GM23338 (cell line): ENCODE data around the gene GCC1. TPM values are rescaled to one million over a fixed set of nuclear protein-coding genes. Genes with fewer than 3 reads are reported as not detected.

Experiments used
- ATAC-seq: fragments of 200-7000 bp; cut with Tn5 transposase; 3 replicates; pipeline ENCODE4 v1.9.1; 2020
- DNase-seq: peaks from one replicate; pipeline ENCODE4 v3.0.0-alpha.2; 2015; ENCODE audit warnings: low spot score
- H2AFZ ChIP-seq: fragments of 200-600 bp; sonication (generic); 2 replicates; pipeline ENCODE4 v1.8.0; 2016; ENCODE audit warnings: antibody characterized with exemption, mild to moderate bottlenecking, moderate library complexity
- H3F3A ChIP-seq: fragments of 200-600 bp; sonication (generic); replicated peaks from 2 replicates; pipeline ENCODE4 v1.8.0; 2017; ENCODE audit warnings: antibody characterized with exemption, mixed run types, low read depth
- H3K27ac ChIP-seq: fragments of 200-600 bp; sonication (generic); 2 replicates; pipeline ENCODE4 v1.6.1; 2016; ENCODE audit warnings: low read depth
- H3K27me3 ChIP-seq: fragments of 200-600 bp; sonication (generic); 2 replicates; pipeline ENCODE4 v1.8.0; 2016; ENCODE audit warnings: mild to moderate bottlenecking, mixed run types, moderate library complexity; ENCODE audit not compliant: insufficient read depth
- H3K36me3 ChIP-seq: fragments of 200-600 bp; sonication (generic); 2 replicates; pipeline ENCODE4 v1.8.0; 2016; ENCODE audit warnings: mild to moderate bottlenecking; ENCODE audit not compliant: insufficient read depth
- H3K4me1 ChIP-seq: fragments of 200-600 bp; sonication (generic); 2 replicates; pipeline ENCODE4 v1.8.0; 2016; ENCODE audit warnings: mild to moderate bottlenecking, moderate library complexity; ENCODE audit not compliant: insufficient read depth
- H3K4me2 ChIP-seq: fragments of 200-600 bp; sonication (generic); 2 replicates; pipeline ENCODE4 v1.7.1; 2017; ENCODE audit warnings: mixed run types
- H3K4me3 ChIP-seq: fragments of 200-600 bp; sonication (generic); 2 replicates; pipeline ENCODE4 v1.6.1; 2016; ENCODE audit warnings: mixed run types
- H3K79me2 ChIP-seq: fragments of 200-600 bp; sonication (generic); replicated peaks from 2 replicates; pipeline ENCODE4 v1.8.0; 2017; ENCODE audit warnings: mild to moderate bottlenecking; ENCODE audit not compliant: insufficient read depth
- H3K9me2 ChIP-seq: fragments of 200-600 bp; sonication (generic); 2 replicates; pipeline ENCODE4 v1.8.0; 2017; ENCODE audit not compliant: insufficient read depth
- H4K20me1 ChIP-seq: fragments of 200-600 bp; sonication (generic); replicated peaks from 2 replicates; pipeline ENCODE4 v1.8.0; 2017; ENCODE audit warnings: mild to moderate bottlenecking; ENCODE audit not compliant: insufficient read depth
- H3K27ac Mint-ChIP-seq: 2 replicates; pipeline ENCODE4 v1.8.0; 2020; ENCODE audit warnings: inconsistent platforms, mild to moderate bottlenecking, moderate library complexity, mixed read lengths
- H3K27me3 Mint-ChIP-seq: 3 replicates; pipeline ENCODE4 v1.8.0; 2022; ENCODE audit warnings: low read depth, mild to moderate bottlenecking, moderate library complexity, mixed read lengths, inconsistent platforms; ENCODE audit not compliant: insufficient read depth, poor library complexity
- H3K36me3 Mint-ChIP-seq: 3 replicates; pipeline ENCODE4 v1.8.0; 2021; ENCODE audit warnings: low read depth, mild to moderate bottlenecking, inconsistent platforms, moderate library complexity, mixed read lengths
- H3K4me1 Mint-ChIP-seq: 3 replicates; pipeline ENCODE4 v1.8.0; 2020; ENCODE audit warnings: mild to moderate bottlenecking, inconsistent platforms, mixed read lengths
- H3K4me3 Mint-ChIP-seq: 3 replicates; pipeline ENCODE4 v1.8.0; 2021; ENCODE audit warnings: moderate library complexity, mild to moderate bottlenecking, inconsistent platforms, mixed read lengths
- H3K9me3 Mint-ChIP-seq: 3 replicates; pipeline ENCODE4 v1.8.0; 2020; ENCODE audit warnings: moderate library complexity, mild to moderate bottlenecking, inconsistent platforms, mixed read lengths
- CTCF ChIP-seq, 2 experiments: fragments of 200-600 bp in 1 of 2; sonication (generic) in 1 of 2; conservative IDR thresholded peaks; 2 replicates each; pipeline versions ENCODE4 v1.5.1 to v1.6.1; 2016 to 2017; ENCODE audit warnings: antibody characterized with exemption in 2 of 2, low read depth in 2 of 2, mild to moderate bottlenecking in 2 of 2, moderate library complexity in 1 of 2
- JUNB ChIP-seq: IDR thresholded peaks from one replicate; pipeline ENCODE4 v1.6.1; 2016; ENCODE audit warnings: antibody characterized with exemption; ENCODE audit not compliant: unreplicated experiment
- NANOG ChIP-seq: IDR thresholded peaks from 2 replicates; pipeline ENCODE4 v1.6.1; 2016; ENCODE audit warnings: antibody characterized with exemption, borderline replicate concordance
- POLR2AphosphoS5 ChIP-seq: IDR thresholded peaks from 2 replicates; pipeline ENCODE4 v1.6.1; 2016; ENCODE audit warnings: antibody characterized with exemption, low read depth
- STAT1 ChIP-seq: IDR thresholded peaks from one replicate; pipeline ENCODE4 v1.6.1; 2016; ENCODE audit warnings: antibody characterized with exemption; ENCODE audit not compliant: unreplicated experiment
- ZNF114 ChIP-seq: fragments of 250-450 bp; sonication (Bioruptor Pico); IDR thresholded peaks from 2 replicates; pipeline ENCODE4 v1.5.0; 2020; ENCODE audit warnings: mild to moderate bottlenecking, moderate library complexity
- ZNF331 ChIP-seq: fragments of 250-450 bp; sonication (Bioruptor Pico); IDR thresholded peaks from 2 replicates; pipeline ENCODE4 v1.5.0; 2020; ENCODE audit warnings: low read depth, mild to moderate bottlenecking, moderate library complexity
- ZNF462 ChIP-seq: fragments of 250-450 bp; sonication (Bioruptor Pico); IDR thresholded peaks from 2 replicates; pipeline ENCODE4 v1.5.0; 2020; ENCODE audit warnings: mild to moderate bottlenecking, moderate library complexity
- polyA plus RNA-seq: library from polyadenylated mRNA; unstranded; fragments of >200 nt; fragmentation: Nextera tagmentation; extraction: Ambion mirVana; gene quantifications from 2 replicates; pipeline ENCODE4 v1.2.1, GENCODE V29; 2016
- total RNA-seq: library from RNA; depleted of rRNA; stranded (reverse); fragments of >200 nt; shearing (Covaris generic); gene quantifications from 2 replicates; pipeline ENCODE4 v1.2.3, GENCODE V29; 2014

Gene GCC1
- total and polyA plus RNA-seq, 2 experiments from 2014 or later = 3.2 to 17.6 TPM

- Histone ChIP-seq H2AFZ (0 out of 2 replicates have a peak overlapping the region, but pooled peaks have one; percentile 63), H3K36me3 (no peaks in the 10 kb centered on the region), H3F3A (0 out of 2 replicates have a peak, but pooled peaks cover 4% of the 10 kb centered on the region), H3K27ac (no peak overlapping the region), H4K20me1 (no peaks in the 10 kb centered on the region), H3K4me3 (no peak overlapping the region), H3K4me1 (peaks cover 7% of the 10 kb centered on the region; the same call in 1 of the 2 replicates), H3K9me2 (peaks cover 6% of the 10 kb centered on the region; the same call in 1 of the 2 replicates), H3K27me3 (no peaks in the 10 kb centered on the region), H3K79me2 (no peaks in the 10 kb centered on the region), H3K4me2 (no peak overlapping the region)
- no peak for TF ChIP-seq CTCF (conservative IDR thresholded peaks at IDR 0.05; ENCODE audit: low read depth in 2 of 2)
- TF ChIP-seq ZNF462 (CRISPR knock-in tag) = no peak
- no peak for TF ChIP-seq ZNF331 (CRISPR knock-in tag)
- TF ChIP-seq STAT1 = no peak
- TF ChIP-seq POLR2AphosphoS5 = no peak
- TF ChIP-seq JUNB = no peak
- TF ChIP-seq ZNF114 (CRISPR knock-in tag) = no peak
- TF ChIP-seq NANOG = no peak
- Mint-ChIP-seq H3K27me3 (peaks cover 3% of the 10 kb centered on the region), H3K36me3 (no peaks in the 10 kb centered on the region), H3K9me3 (no peaks in the 10 kb centered on the region), H3K4me3 (no peak overlapping the region), H3K27ac (no peak overlapping the region), H3K4me1 (peaks cover 11% of the 10 kb centered on the region)
- no peak for ATAC-seq
- no peak for DNase-seq
Measured at GRCh38 chr7:127632276-127632910, 47.0 kb upstream of the GCC1 start.
